Small intestine (tissue), 7 donors: ENCODE measurements around the gene GRK5. TPM values are rescaled to one million over a fixed set of nuclear protein-coding genes. Genes with fewer than 3 reads are reported as not detected.

Experiments
- DNase-seq, 2 donors: peaks; one replicate each; pipeline versions ENCODE4 v3.0.0 to v3.0.0-alpha.2; 2013
- FAIRE-seq: peaks from 2 replicates; lab custom pipeline; 2012; peaks lifted over from hg19 to GRCh38; lab: Jason Lieb, UNC
- H3K27ac ChIP-seq, 3 donors: one replicate each; pipeline ENCODE4 v1.5.1; 2013; ENCODE audit warnings: low read length in 2 of 3, mild to moderate bottlenecking in 2 of 3, control low read depth in 1 of 3, inconsistent platforms in 1 of 3, low read depth in 1 of 3, moderate library complexity in 1 of 3
- H3K27me3 ChIP-seq, 3 donors: one replicate each; pipeline ENCODE4 v1.6.1; 2013; ENCODE audit warnings: low read length in 3 of 3, inconsistent platforms in 1 of 3; ENCODE audit not compliant: control insufficient read depth in 3 of 3, insufficient read depth in 3 of 3
- H3K36me3 ChIP-seq, 3 donors: one replicate each; pipeline ENCODE4 v1.6.1; 2013; ENCODE audit warnings: low read length in 3 of 3, inconsistent platforms in 1 of 3, low read depth in 1 of 3, mild to moderate bottlenecking in 1 of 3, moderate library complexity in 1 of 3; ENCODE audit not compliant: control insufficient read depth in 3 of 3, insufficient read depth in 2 of 3
- H3K4me1 ChIP-seq, 3 donors: one replicate each; pipeline ENCODE4 v1.6.1; 2013; ENCODE audit warnings: low read length in 2 of 3, inconsistent platforms in 1 of 3, low read depth in 1 of 3, mild to moderate bottlenecking in 1 of 3, moderate library complexity in 1 of 3; ENCODE audit not compliant: control insufficient read depth in 3 of 3, insufficient read depth in 2 of 3
- H3K4me3 ChIP-seq, 3 donors: one replicate each; pipeline ENCODE4 v1.5.1; 2013; ENCODE audit warnings: low read length in 3 of 3, control low read depth in 1 of 3, inconsistent platforms in 1 of 3, low read depth in 1 of 3, mild to moderate bottlenecking in 1 of 3, moderate library complexity in 1 of 3
- H3K9me3 ChIP-seq, 2 donors: one replicate each; pipeline ENCODE4 v1.6.1; 2013; ENCODE audit warnings: low read depth in 1 of 2, low read length in 1 of 2; ENCODE audit not compliant: control insufficient read depth in 2 of 2, insufficient read depth in 1 of 2
- WGBS, 3 donors: extraction: QIAGEN DNeasy Blood & Tissue Kit; methylation state at CpG; one replicate each; pipeline ENCODE4 v1.1.7; 2013; 5-methylcytosine and 5-hydroxymethylcytosine counted together
- polyA plus RNA-seq, 4 donors: library from polyadenylated mRNA; stranded (reverse) in 3 of 4; unstranded in 1 of 4; fragments of 200-250 nt in 3 of 4; fragments of 120-200 nt in 1 of 4; gene quantifications; one replicate each; pipeline versions ENCODE4 v1.2.1 to v1.2.3, GENCODE V29; 2013
- donor health status: healthy with polysubstance abuse.
- donor health status: control.
- donor health status: control.
- donor health status: Bipolar disorder and iron deficiency.
- donor health status: healthy.

Gene GRK5
- polyA plus RNA-seq, 4 donors = 21.6 to 50.5 (median 26.0) TPM

GRCh38 chr10:119448628-119449584 lies 241.5 kb downstream of the GRK5 start:
- Histone ChIP-seq H3K36me3 (peaks cover 0 to 88% (median 0%) of the 10 kb centered on the region in 3 donors), H3K27me3 (no peaks in the 10 kb centered on the region), H3K27ac (no peak overlapping the region), H3K4me3 (no peak overlapping the region), H3K9me3 (no peaks in the 10 kb centered on the region), H3K4me1 (no peaks in the 10 kb centered on the region)
- no peak for FAIRE-seq
- WGBS, 3 donors = 89 to 93% (median 93%) methylated on average over 26 of the region's 26 CpGs
- DNase-seq = no peak

GRCh38 chr10:119449760-119450461 lies 242.5 kb downstream of the GRK5 start:
- H3K27me3 ChIP-seq = no peaks in the 10 kb centered on the region
- H3K27ac ChIP-seq = no peak overlapping the region
- 73 to 87% (median 87%) methylated on average over 16 of the region's 16 CpGs for WGBS, 3 donors
- no peak for DNase-seq
- no peak for FAIRE-seq
- H3K4me3 ChIP-seq = no peak overlapping the region
- H3K36me3 ChIP-seq = peaks cover 0 to 90% (median 0%) of the 10 kb centered on the region in 3 donors
- H3K4me1 ChIP-seq = no peaks in the 10 kb centered on the region
- no peaks in the 10 kb centered on the region for H3K9me3 ChIP-seq

GRCh38 chr10:119450606-119451299 lies 243.4 kb downstream of the GRK5 start:
- no peaks in the 10 kb centered on the region for H3K4me1 ChIP-seq
- 82 to 87% (median 86%) methylated on average over 13 to 16 of the region's 16 CpGs for WGBS, 3 donors
- no peaks in the 10 kb centered on the region for H3K9me3 ChIP-seq
- no peaks in the 10 kb centered on the region for H3K27me3 ChIP-seq
- FAIRE-seq = no peak
- H3K27ac ChIP-seq = no peak overlapping the region
- H3K4me3 ChIP-seq = no peak overlapping the region
- no peak for DNase-seq
- peaks cover 0 to 86% (median 0%) of the 10 kb centered on the region in 3 donors for H3K36me3 ChIP-seq

- no peaks in the 10 kb centered on the region for H3K9me3 ChIP-seq
- H3K27ac ChIP-seq = no peak overlapping the region
- DNase-seq (no peak), FAIRE-seq (no peak)
- WGBS, 3 donors = 92 to 97% (median 93%) methylated on average over 16 of the region's 16 CpGs
- H3K27me3 ChIP-seq = no peaks in the 10 kb centered on the region
- H3K4me3 ChIP-seq = no peak overlapping the region
- peaks cover 0 to 87% (median 0%) of the 10 kb centered on the region in 3 donors for H3K36me3 ChIP-seq
- H3K4me1 ChIP-seq = no peaks in the 10 kb centered on the region
Measured at GRCh38 chr10:119451300-119451896, 244.0 kb downstream of the GRK5 start.

- H3K27me3 ChIP-seq = no peaks in the 10 kb centered on the region
- H3K36me3 ChIP-seq = peaks cover 0 to 84% (median 0%) of the 10 kb centered on the region in 3 donors
- FAIRE-seq (no peak), DNase-seq (no peak)
- no peaks in the 10 kb centered on the region for H3K9me3 ChIP-seq
- no peak overlapping the region for H3K27ac ChIP-seq
- H3K4me3 ChIP-seq = no peak overlapping the region
- H3K4me1 ChIP-seq = no peaks in the 10 kb centered on the region
- WGBS, 3 donors = 92 to 95% (median 93%) methylated on average over 13 to 14 of the region's 14 CpGs
Measured at GRCh38 chr10:119452396-119452795, 245.0 kb downstream of the GRK5 start.

- H3K36me3 ChIP-seq = peaks cover 0 to 82% (median 0%) of the 10 kb centered on the region in 3 donors
- DNase-seq = no peak
- H3K9me3 ChIP-seq = no peaks in the 10 kb centered on the region
- 78 to 93% (median 90%) methylated on average over 11 of the region's 11 CpGs for WGBS, 3 donors
- no peak overlapping the region for H3K27ac ChIP-seq
- H3K4me1 ChIP-seq = no peaks in the 10 kb centered on the region
- H3K4me3 ChIP-seq = no peak overlapping the region
- H3K27me3 ChIP-seq = no peaks in the 10 kb centered on the region
- no peak for FAIRE-seq
Measured at GRCh38 chr10:119453313-119453712, 245.9 kb downstream of the GRK5 start.

GRCh38 chr10:119454316-119454715 lies 246.9 kb downstream of the GRK5 start:
- no peaks in the 10 kb centered on the region for H3K9me3 ChIP-seq
- no peak overlapping the region for H3K4me3 ChIP-seq
- WGBS, 3 donors = 89 to 92% (median 92%) methylated on average over 13 of the region's 13 CpGs
- DNase-seq = no peak
- H3K27me3 ChIP-seq = no peaks in the 10 kb centered on the region
- no peak for FAIRE-seq
- no peaks in the 10 kb centered on the region for H3K4me1 ChIP-seq
- no peak overlapping the region for H3K27ac ChIP-seq
- H3K36me3 ChIP-seq = peaks cover 0 to 81% (median 0%) of the 10 kb centered on the region in 3 donors

- Histone ChIP-seq H3K27me3 (no peaks in the 10 kb centered on the region), H3K27ac (no peak overlapping the region), H3K36me3 (peaks cover 0 to 79% (median 0%) of the 10 kb centered on the region in 3 donors), H3K9me3 (no peaks in the 10 kb centered on the region), H3K4me1 (no peaks in the 10 kb centered on the region), H3K4me3 (no peak overlapping the region)
- DNase-seq (no peak), FAIRE-seq (no peak)
- WGBS, 3 donors = 93 to 97% (median 95%) methylated on average over 18 of the region's 18 CpGs
Measured at GRCh38 chr10:119454990-119455389, 247.6 kb downstream of the GRK5 start.
